Cardiac muscle cell (in vitro differentiated cells and primary cell): Measurements from ENCODE around the gene HECTD2. TPM values are rescaled to one million over a fixed set of nuclear protein-coding genes. Genes with fewer than 3 reads are reported as not detected.
"Not testable (repeated sequence)": the region's sequence is repeated elsewhere in the genome, so short reads cannot be mapped to it uniquely, and the experiment has no call there.

Experiments
- DNase-seq, 2 donors: peaks; one replicate each; pipeline versions ENCODE4 v3.0.0 to v3.0.0-alpha.2; 2010 to 2017; ENCODE audit warnings: low read depth in 1 of 2, low spot score in 1 of 2
- H3K27ac ChIP-seq: fragments of 200-600 bp; sonication (generic); 2 replicates; pipeline ENCODE4 v1.5.1; 2016
- H3K27me3 ChIP-seq: fragments of 200-600 bp; sonication (generic); 2 replicates; pipeline ENCODE4 v1.6.0; 2016; ENCODE audit warnings: control low read depth
- H3K36me3 ChIP-seq: fragments of 200-600 bp; sonication (generic); 2 replicates; pipeline ENCODE4 v1.5.1; 2016; ENCODE audit warnings: control low read depth
- H3K4me1 ChIP-seq: fragments of 200-600 bp; sonication (generic); 2 replicates; pipeline ENCODE4 v1.8.1; 2017; ENCODE audit warnings: low read depth, mild to moderate bottlenecking, mixed run types
- H3K4me3 ChIP-seq: fragments of 200-600 bp; sonication (generic); 2 replicates; pipeline ENCODE4 v1.5.1; 2016; ENCODE audit warnings: mild to moderate bottlenecking
- H3K9me3 ChIP-seq: fragments of 200-600 bp; sonication (generic); 2 replicates; pipeline ENCODE4 v1.5.1; 2017; ENCODE audit warnings: low read depth, mild to moderate bottlenecking, control low read depth
- polyA plus RNA-seq: library from polyadenylated mRNA; unstranded; fragments of >200 nt; fragmentation: Nextera tagmentation; extraction: Ambion mirVana; gene quantifications from 2 replicates; pipeline ENCODE4 v1.2.1, GENCODE V29; 2016
- total RNA-seq: library from RNA; depleted of rRNA; stranded (reverse); fragments of >200 nt; gene quantifications from 2 replicates; pipeline ENCODE4 v1.2.3, GENCODE V29; 2016
- TF ChIP-seq, protein P1 (sequence below): IDR thresholded peaks from 2 replicates; pipeline ENCODE4 v1.5.1; 2012; ENCODE audit warnings: low read depth, mild to moderate bottlenecking, low read length

HECTD2 gene
- total and polyA plus RNA-seq, 2 experiments from 2014 or later = 6.7 to 8.5 TPM

DNA sequence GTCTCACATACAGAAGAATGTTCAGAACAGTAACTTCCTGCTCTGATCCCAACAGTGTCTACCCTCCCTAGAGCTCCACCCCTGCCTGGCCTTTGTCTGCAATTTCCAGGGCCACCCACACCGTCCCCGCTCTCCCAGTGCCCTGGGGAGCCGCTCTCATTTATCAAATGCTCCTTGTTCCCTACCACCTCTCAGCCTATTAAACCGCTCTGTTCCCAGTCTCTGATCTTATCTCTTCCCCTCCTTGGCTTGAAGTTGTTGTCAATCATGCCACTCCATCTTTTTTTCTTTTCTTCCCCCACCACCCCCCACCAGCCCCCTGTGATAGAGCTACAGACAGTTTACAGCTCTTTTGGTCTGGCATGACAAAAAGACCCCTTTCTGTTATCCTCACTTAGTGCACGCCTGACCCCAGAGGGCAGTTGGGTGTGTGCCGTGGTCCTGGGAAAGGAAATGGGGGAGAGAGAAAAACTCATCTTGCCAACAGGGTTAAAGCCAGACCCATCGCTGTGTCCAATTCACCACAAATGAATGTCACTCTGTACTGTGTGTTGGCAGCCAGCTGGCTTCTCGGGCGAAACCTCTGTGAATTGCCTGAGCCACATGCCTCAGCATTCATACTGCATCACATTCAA is 28.8 kb upstream of the HECTD2 start:
- H3K9me3 ChIP-seq = no peaks in the 10 kb centered on the region
- no peak overlapping the region for H3K4me3 ChIP-seq
- H3K36me3 ChIP-seq = no peaks in the 10 kb centered on the region
- peaks cover 9% of the 10 kb centered on the region for H3K4me1 ChIP-seq
- TF ChIP-seq, protein P1, sequence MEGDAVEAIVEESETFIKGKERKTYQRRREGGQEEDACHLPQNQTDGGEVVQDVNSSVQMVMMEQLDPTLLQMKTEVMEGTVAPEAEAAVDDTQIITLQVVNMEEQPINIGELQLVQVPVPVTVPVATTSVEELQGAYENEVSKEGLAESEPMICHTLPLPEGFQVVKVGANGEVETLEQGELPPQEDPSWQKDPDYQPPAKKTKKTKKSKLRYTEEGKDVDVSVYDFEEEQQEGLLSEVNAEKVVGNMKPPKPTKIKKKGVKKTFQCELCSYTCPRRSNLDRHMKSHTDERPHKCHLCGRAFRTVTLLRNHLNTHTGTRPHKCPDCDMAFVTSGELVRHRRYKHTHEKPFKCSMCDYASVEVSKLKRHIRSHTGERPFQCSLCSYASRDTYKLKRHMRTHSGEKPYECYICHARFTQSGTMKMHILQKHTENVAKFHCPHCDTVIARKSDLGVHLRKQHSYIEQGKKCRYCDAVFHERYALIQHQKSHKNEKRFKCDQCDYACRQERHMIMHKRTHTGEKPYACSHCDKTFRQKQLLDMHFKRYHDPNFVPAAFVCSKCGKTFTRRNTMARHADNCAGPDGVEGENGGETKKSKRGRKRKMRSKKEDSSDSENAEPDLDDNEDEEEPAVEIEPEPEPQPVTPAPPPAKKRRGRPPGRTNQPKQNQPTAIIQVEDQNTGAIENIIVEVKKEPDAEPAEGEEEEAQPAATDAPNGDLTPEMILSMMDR = no peak
- DNase-seq = peak; percentile 35
- H3K27ac ChIP-seq = no peak overlapping the region
- H3K27me3 ChIP-seq = peaks cover 63% of the 10 kb centered on the region

DNA sequence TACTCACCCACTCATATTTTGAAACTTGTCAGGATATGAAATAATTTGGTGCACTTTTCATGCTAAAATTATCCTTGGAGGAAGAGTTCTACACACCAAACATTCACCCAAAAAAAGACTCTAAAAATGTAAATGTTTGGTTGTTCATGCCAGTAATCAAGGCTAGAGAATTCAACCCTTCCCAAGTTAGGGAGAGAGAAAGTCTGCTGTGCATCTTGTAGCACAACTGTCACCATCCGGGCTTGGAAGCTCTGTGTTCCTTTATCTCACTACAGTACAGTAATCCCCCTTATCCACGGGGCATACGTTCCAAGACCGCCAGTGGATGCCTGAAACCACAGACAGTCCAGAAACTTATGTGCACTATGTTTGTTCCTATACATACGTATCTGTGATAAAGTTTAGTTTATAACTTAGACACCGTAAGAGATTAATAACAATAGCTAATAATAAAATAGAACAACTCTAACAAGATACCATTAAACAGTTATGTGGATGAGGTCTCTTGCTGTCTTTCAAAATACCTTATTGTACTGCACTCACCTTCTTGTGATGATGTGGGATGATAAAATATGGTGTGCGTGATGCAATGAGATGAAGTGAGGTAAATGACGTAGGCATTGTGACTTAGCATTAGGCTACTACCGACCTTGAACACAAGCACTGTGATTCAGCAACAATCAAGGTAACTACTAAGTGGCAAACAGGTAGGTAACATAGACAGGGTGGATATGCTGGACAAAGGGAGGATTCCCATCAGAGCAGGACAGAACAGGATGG is 24.6 kb upstream of the HECTD2 start:
- Histone ChIP-seq H3K27me3 (peaks cover 94% of the 10 kb centered on the region), H3K27ac (no peak overlapping the region), H3K36me3 (no peaks in the 10 kb centered on the region), H3K4me3 (no peak overlapping the region), H3K9me3 (peaks cover 2% of the 10 kb centered on the region), H3K4me1 (peaks cover 9% of the 10 kb centered on the region)
- TF ChIP-seq, protein P1 = no peak
- DNase-seq = no peak

DNA sequence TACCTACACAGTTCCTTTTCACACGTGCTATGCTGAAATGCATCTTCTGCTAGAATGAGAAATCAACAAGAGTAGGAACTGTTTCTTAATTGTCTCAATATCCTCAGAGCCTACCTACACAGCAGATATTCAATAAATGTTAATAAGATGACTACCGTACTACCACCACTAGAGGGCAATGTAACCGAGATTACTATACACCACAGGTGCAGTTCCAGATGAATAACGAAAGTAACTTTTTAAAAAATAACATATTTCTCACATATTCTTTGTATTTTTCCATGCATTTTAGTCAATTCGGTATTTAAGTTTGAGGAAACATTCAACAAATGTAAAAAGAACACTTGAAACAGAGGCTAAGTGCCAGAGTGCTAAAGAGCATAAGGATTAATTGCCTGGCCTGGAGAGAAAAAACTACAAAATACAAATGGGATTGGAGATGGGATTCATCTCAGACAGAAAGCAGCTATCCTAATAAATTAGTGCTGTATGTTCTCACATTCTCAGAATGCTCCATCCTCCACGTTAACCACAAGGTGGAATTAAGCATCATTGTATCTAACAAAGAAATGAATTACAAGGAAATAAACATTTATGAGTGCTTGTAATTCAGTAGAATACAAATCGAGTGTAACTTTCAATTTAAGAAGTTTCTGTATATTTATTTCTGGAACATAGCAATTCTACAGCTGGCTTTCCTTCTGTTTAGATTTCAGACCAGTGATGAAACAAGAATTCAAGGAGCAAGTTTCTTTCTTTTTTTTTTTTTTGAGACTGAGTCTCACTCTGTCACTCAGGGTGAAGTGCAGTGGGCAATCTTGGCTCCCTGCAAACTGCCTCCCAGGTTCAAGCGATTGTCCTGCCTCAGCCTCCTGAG is 20.3 kb upstream of the HECTD2 start:
- Histone ChIP-seq H3K4me1 (peaks cover 7% of the 10 kb centered on the region), H3K4me3 (no peak overlapping the region), H3K36me3 (no peaks in the 10 kb centered on the region), H3K9me3 (peaks cover 2% of the 10 kb centered on the region), H3K27ac (no peak overlapping the region), H3K27me3 (peaks cover 67% of the 10 kb centered on the region)
- peak; percentile 72 to 79 for DNase-seq
- TF ChIP-seq, protein P1 = peak; percentile 50

DNA sequence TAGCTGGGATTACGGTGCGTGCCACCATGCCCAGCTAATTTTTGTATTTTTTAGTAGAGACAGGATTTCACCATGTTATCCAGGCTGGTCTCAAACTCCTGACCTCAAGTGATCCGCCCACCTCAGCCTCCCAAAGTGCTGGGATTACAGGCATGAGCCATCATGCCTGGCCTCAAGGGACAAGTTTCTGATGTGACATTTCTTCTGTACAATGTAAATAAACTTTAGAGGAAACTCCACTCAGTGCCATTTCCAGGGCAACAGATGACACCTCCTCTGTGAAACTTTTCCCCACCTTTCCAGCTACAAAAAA is 19.7 kb upstream of the HECTD2 start:
- DNase-seq, H3K4me3 ChIP-seq, H3K36me3 ChIP-seq, H3K9me3 ChIP-seq, H3K4me1 ChIP-seq, H3K27ac ChIP-seq: not testable (repeated sequence)
- H3K27me3 ChIP-seq = peaks cover 67% of the 10 kb centered on the region

DNA sequence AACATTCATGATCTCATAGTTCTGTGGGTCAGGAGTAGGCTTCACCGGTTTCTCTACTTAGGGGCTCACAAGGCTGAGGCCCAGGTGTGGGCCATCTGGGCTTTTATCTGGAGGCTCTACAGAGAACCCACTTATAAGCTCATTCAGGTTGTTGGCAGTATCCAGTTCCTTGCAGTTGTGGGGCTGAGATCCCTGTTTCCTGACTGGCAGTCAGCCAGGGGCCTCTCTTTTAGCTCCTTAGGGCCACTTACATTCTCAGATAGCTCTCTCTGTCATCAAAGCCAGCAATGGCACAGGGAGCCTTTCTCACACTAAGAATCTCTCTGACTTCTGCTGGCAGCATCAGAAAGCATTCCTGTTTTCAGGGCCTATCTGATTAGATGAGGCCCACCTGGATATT is 18.2 kb upstream of the HECTD2 start:
- peaks cover 7% of the 10 kb centered on the region for H3K4me1 ChIP-seq
- TF ChIP-seq, protein P1 = no peak
- peaks cover 57% of the 10 kb centered on the region for H3K27me3 ChIP-seq
- DNase-seq = peak in 1 of 2 donors; percentile 86
- H3K36me3 ChIP-seq = no peaks in the 10 kb centered on the region
- no peak overlapping the region for H3K27ac ChIP-seq
- peaks cover 2% of the 10 kb centered on the region for H3K9me3 ChIP-seq
- no peak overlapping the region for H3K4me3 ChIP-seq
